SK-N-SH treated with all-trans-retinoic acid at 6 μM for 48 hours (cell line): ENCODE results near the gene PTPRT.

Experiments
- ATAC-seq: fragments of 200-7000 bp; cut with Tn5 transposase; 3 replicates; pipeline ENCODE4 v1.9.1; 2020; ENCODE audit warnings: mild to moderate bottlenecking, moderate library complexity
- ARNTL ChIP-seq: fragments of 450-650 bp; formaldehyde crosslinking; IDR thresholded peaks from 2 replicates; pipeline ENCODE4 v1.5.0; 2020; ENCODE audit warnings: low read depth, mild to moderate bottlenecking, moderate library complexity, borderline replicate concordance
- CREB5 ChIP-seq: fragments of 250-450 bp; sonication (Bioruptor Pico); IDR thresholded peaks from 2 replicates; pipeline ENCODE4 v1.5.1; 2020; ENCODE audit warnings: low read depth, mild to moderate bottlenecking, moderate library complexity
- CSDC2 ChIP-seq: fragments of 250-450 bp; sonication (Bioruptor Pico); IDR thresholded peaks from 2 replicates; pipeline ENCODE4 v1.5.0; 2020; ENCODE audit warnings: mild to moderate bottlenecking, moderate library complexity
- ESRRG ChIP-seq: fragments of 250-450 bp; sonication (Bioruptor Pico); IDR thresholded peaks from 2 replicates; pipeline ENCODE4 v1.6.1; 2021; ENCODE audit warnings: mild to moderate bottlenecking
- GLIS3 ChIP-seq: fragments of 250-450 bp; sonication (Bioruptor Pico); IDR thresholded peaks from 2 replicates; pipeline ENCODE4 v1.5.0; 2020; ENCODE audit warnings: mild to moderate bottlenecking, moderate library complexity
- ISL1 ChIP-seq: fragments of 250-450 bp; sonication (Bioruptor Pico); IDR thresholded peaks from 2 replicates; pipeline ENCODE4 v2.1.2; 2022; ENCODE audit warnings: mild to moderate bottlenecking, moderate library complexity
- OSR1 ChIP-seq: fragments of 250-450 bp; sonication (Bioruptor Pico); IDR thresholded peaks from 2 replicates; pipeline ENCODE4 v1.8.0; 2022; ENCODE audit warnings: moderate library complexity, mild to moderate bottlenecking, inconsistent platforms
- PATZ1 ChIP-seq: fragments of 250-450 bp; sonication (Bioruptor Pico); IDR thresholded peaks from 2 replicates; pipeline ENCODE4 v1.8.0; 2020; ENCODE audit warnings: mild to moderate bottlenecking, moderate library complexity, borderline replicate concordance
- POU6F1 ChIP-seq: fragments of 250-450 bp; sonication (Bioruptor Pico); IDR thresholded peaks from 2 replicates; pipeline ENCODE4 v1.8.0; 2021; ENCODE audit warnings: low read depth, mild to moderate bottlenecking, moderate library complexity, borderline replicate concordance
- PPARA ChIP-seq: fragments of 250-450 bp; sonication (Bioruptor Pico); IDR thresholded peaks from 2 replicates; pipeline ENCODE4 v1.5.0; 2020; ENCODE audit warnings: mild to moderate bottlenecking, borderline replicate concordance
- RARB ChIP-seq: fragments of 250-450 bp; sonication (Bioruptor Pico); IDR thresholded peaks from 2 replicates; pipeline ENCODE4 v1.8.0; 2021; ENCODE audit warnings: mild to moderate bottlenecking, moderate library complexity
- SNAI2 ChIP-seq: fragments of 250-450 bp; sonication (Bioruptor Pico); IDR thresholded peaks from 2 replicates; pipeline ENCODE4 v1.5.0; 2020; ENCODE audit warnings: mild to moderate bottlenecking, moderate library complexity
- TCF4 ChIP-seq: fragments of 250-450 bp; sonication (Bioruptor Pico); IDR thresholded peaks from 2 replicates; pipeline ENCODE4 v1.8.0; 2021; ENCODE audit warnings: mild to moderate bottlenecking, moderate library complexity, borderline replicate concordance
- TOX ChIP-seq: fragments of 250-450 bp; sonication (Bioruptor Pico); IDR thresholded peaks from 2 replicates; pipeline ENCODE4 v1.8.0; 2021; ENCODE audit warnings: mild to moderate bottlenecking, moderate library complexity, borderline replicate concordance
- TSHZ2 ChIP-seq: fragments of 250-450 bp; sonication (Bioruptor Pico); IDR thresholded peaks from 2 replicates; pipeline ENCODE4 v1.5.0; 2020; ENCODE audit warnings: mild to moderate bottlenecking, moderate library complexity
- ZC3H10 ChIP-seq: fragments of 250-450 bp; sonication (Bioruptor Pico); IDR thresholded peaks from 2 replicates; pipeline ENCODE4 v1.5.1; 2021; ENCODE audit warnings: mild to moderate bottlenecking, moderate library complexity
- ZFP30 ChIP-seq: fragments of 450-650 bp; formaldehyde crosslinking; IDR thresholded peaks from 2 replicates; pipeline ENCODE4 v1.5.0; 2022; ENCODE audit warnings: mild to moderate bottlenecking, moderate library complexity
- ZNF565 ChIP-seq: fragments of 450-650 bp; formaldehyde crosslinking; conservative IDR thresholded peaks from 2 replicates; pipeline ENCODE4 v1.5.0; 2020; ENCODE audit warnings: low read depth, mild to moderate bottlenecking, moderate library complexity
- ZNF70 ChIP-seq: fragments of 450-650 bp; formaldehyde crosslinking; IDR thresholded peaks from 2 replicates; pipeline ENCODE4 v1.5.0; 2020; ENCODE audit warnings: mild to moderate bottlenecking, moderate library complexity
- ZNF8 ChIP-seq: fragments of 450-650 bp; formaldehyde crosslinking; IDR thresholded peaks from 2 replicates; pipeline ENCODE4 v1.5.0; 2020; ENCODE audit warnings: mild to moderate bottlenecking, moderate library complexity

Gene PTPRT

GRCh38 chr20:42887281-42887680, 302.4 kb downstream of the PTPRT start:
- ATAC-seq: no peak
- TF ChIP-seq ZNF565: no peak
- no peak for TF ChIP-seq PPARA (CRISPR knock-in tag)
- no peak for TF ChIP-seq ZNF8 (CRISPR knock-in tag)
- no peak for TF ChIP-seq POU6F1
- TF ChIP-seq TSHZ2 (CRISPR knock-in tag): no peak
- TF ChIP-seq SNAI2 (CRISPR knock-in tag): no peak
- no peak for TF ChIP-seq ISL1
- no peak for TF ChIP-seq TCF4
- TF ChIP-seq OSR1 (CRISPR knock-in tag): no peak

- no peak for ATAC-seq
- no peak for TF ChIP-seq PPARA (CRISPR knock-in tag)
- TF ChIP-seq CSDC2: no peak
- TF ChIP-seq TCF4: no peak
- TF ChIP-seq ARNTL: no peak
- no peak for TF ChIP-seq GLIS3
- TF ChIP-seq ZNF70 (CRISPR knock-in tag): no peak
- no peak for TF ChIP-seq RARB (CRISPR knock-in tag)
- no peak for TF ChIP-seq POU6F1
- TF ChIP-seq ESRRG (CRISPR knock-in tag): no peak
- no peak for TF ChIP-seq ZFP30 (CRISPR knock-in tag)
- no peak for TF ChIP-seq ZC3H10
- TF ChIP-seq ZNF565: no peak
Measured at GRCh38 chr20:42886801-42887200, 302.9 kb downstream of the PTPRT start.

- ATAC-seq: no peak
- TF ChIP-seq PPARA (CRISPR knock-in tag) (no peak), ZNF565 (no peak), ARNTL (no peak)
Measured at GRCh38 chr20:42886046-42886445, 303.7 kb downstream of the PTPRT start.

- ATAC-seq: no peak
- TF ChIP-seq CSDC2: no peak
- TF ChIP-seq ISL1: no peak
- no peak for TF ChIP-seq OSR1 (CRISPR knock-in tag)
- no peak for TF ChIP-seq ZNF70 (CRISPR knock-in tag)
- no peak for TF ChIP-seq POU6F1
- no peak for TF ChIP-seq TOX (CRISPR knock-in tag)
- TF ChIP-seq PATZ1 (CRISPR knock-in tag): no peak
- TF ChIP-seq ZC3H10: no peak
- no peak for TF ChIP-seq SNAI2 (CRISPR knock-in tag)
- no peak for TF ChIP-seq PPARA (CRISPR knock-in tag)
- TF ChIP-seq ZNF565: no peak
- TF ChIP-seq ESRRG (CRISPR knock-in tag): no peak
- no peak for TF ChIP-seq TCF4
- TF ChIP-seq RARB (CRISPR knock-in tag): no peak
- no peak for TF ChIP-seq CREB5 (CRISPR knock-in tag)
- no peak for TF ChIP-seq ZFP30 (CRISPR knock-in tag)
Measured at GRCh38 chr20:42875581-42875980, 314.1 kb downstream of the PTPRT start.
